Panc1 (cell line): ENCODE results near the gene SUSD6.
"Not testable (repeated sequence)": the region's sequence is repeated elsewhere in the genome, so short reads cannot be mapped to it uniquely, and the experiment has no call there.

Experiments used
- POLR2AphosphoS5 ChIP-seq: IDR thresholded peaks from 2 replicates; pipeline ENCODE4 v1.6.1; 2012; ENCODE audit warnings: mild to moderate bottlenecking, low read depth, low read length, moderate library complexity
- SIN3A ChIP-seq: IDR thresholded peaks from 2 replicates; pipeline ENCODE4 v1.6.1; 2012; ENCODE audit warnings: low read depth, mild to moderate bottlenecking, low read length, moderate library complexity, borderline replicate concordance; ENCODE audit not compliant: insufficient read depth
- TF ChIP-seq, protein P1 (sequence below): fragments of 450-650 bp; IDR thresholded peaks from 2 replicates; pipeline ENCODE4 v1.5.1; 2017; ENCODE audit warnings: mild to moderate bottlenecking
- TF ChIP-seq, protein P2 (sequence below), 2 experiments: IDR thresholded peaks; 2 replicates each; pipeline ENCODE4 v1.6.1; 2011 to 2012; ENCODE audit warnings: low read depth in 2 of 2, control low read depth in 1 of 2, low read length in 1 of 2, mild to moderate bottlenecking in 1 of 2, moderate library complexity in 1 of 2; ENCODE audit not compliant: insufficient read depth in 1 of 2

DNA sequence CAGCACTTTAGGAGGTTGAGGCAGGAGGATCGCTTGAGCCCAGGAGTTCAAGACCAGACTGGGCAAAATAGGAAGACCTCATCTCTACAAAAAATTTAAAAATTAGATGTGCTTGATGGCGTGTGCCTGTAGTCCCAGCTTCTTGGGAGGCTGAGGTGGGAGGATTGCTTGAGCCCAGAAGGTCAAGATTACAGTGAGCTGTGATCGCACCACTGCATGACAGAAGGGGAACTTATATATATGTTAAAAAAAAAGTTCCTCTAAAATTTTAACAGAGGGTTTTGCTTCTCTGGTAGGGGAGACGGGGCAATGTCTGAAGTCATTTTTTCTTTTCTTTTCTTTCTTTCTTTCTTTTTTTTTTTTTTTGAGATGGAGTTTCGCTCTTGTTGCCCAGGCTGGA lies 12.0 kb upstream of the SUSD6 start:
- TF ChIP-seq POLR2AphosphoS5, SIN3A: not testable (repeated sequence)
- TF ChIP-seq, protein P1, sequence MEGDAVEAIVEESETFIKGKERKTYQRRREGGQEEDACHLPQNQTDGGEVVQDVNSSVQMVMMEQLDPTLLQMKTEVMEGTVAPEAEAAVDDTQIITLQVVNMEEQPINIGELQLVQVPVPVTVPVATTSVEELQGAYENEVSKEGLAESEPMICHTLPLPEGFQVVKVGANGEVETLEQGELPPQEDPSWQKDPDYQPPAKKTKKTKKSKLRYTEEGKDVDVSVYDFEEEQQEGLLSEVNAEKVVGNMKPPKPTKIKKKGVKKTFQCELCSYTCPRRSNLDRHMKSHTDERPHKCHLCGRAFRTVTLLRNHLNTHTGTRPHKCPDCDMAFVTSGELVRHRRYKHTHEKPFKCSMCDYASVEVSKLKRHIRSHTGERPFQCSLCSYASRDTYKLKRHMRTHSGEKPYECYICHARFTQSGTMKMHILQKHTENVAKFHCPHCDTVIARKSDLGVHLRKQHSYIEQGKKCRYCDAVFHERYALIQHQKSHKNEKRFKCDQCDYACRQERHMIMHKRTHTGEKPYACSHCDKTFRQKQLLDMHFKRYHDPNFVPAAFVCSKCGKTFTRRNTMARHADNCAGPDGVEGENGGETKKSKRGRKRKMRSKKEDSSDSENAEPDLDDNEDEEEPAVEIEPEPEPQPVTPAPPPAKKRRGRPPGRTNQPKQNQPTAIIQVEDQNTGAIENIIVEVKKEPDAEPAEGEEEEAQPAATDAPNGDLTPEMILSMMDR = not testable (repeated sequence)
- TF ChIP-seq, protein P2, sequence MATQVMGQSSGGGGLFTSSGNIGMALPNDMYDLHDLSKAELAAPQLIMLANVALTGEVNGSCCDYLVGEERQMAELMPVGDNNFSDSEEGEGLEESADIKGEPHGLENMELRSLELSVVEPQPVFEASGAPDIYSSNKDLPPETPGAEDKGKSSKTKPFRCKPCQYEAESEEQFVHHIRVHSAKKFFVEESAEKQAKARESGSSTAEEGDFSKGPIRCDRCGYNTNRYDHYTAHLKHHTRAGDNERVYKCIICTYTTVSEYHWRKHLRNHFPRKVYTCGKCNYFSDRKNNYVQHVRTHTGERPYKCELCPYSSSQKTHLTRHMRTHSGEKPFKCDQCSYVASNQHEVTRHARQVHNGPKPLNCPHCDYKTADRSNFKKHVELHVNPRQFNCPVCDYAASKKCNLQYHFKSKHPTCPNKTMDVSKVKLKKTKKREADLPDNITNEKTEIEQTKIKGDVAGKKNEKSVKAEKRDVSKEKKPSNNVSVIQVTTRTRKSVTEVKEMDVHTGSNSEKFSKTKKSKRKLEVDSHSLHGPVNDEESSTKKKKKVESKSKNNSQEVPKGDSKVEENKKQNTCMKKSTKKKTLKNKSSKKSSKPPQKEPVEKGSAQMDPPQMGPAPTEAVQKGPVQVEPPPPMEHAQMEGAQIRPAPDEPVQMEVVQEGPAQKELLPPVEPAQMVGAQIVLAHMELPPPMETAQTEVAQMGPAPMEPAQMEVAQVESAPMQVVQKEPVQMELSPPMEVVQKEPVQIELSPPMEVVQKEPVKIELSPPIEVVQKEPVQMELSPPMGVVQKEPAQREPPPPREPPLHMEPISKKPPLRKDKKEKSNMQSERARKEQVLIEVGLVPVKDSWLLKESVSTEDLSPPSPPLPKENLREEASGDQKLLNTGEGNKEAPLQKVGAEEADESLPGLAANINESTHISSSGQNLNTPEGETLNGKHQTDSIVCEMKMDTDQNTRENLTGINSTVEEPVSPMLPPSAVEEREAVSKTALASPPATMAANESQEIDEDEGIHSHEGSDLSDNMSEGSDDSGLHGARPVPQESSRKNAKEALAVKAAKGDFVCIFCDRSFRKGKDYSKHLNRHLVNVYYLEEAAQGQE (IDR thresholded peaks at IDR 0.05; ENCODE audit: insufficient read depth in 1 of 2, low read depth in 2 of 2, low read length in 1 of 2) = not testable (repeated sequence)
